Measurements from ENCODE around the gene JOSD1. TPM values are rescaled to one million over a fixed set of nuclear protein-coding genes. Genes with fewer than 3 reads are reported as not detected.
A peak's percentile ranks its signal among the peaks of the same experiment; 100 is the strongest.

Gene JOSD1
- 57.1 TPM for polyA plus RNA-seq (2012; ENCODE audit: insufficient read depth, insufficient read length, low read depth)

GRCh38 chr22:38700789-38701628 is at the start of gene JOSD1:
TSS of gene JOSD1 (minus strand) at chr22:38700943. CDS start at chr22:38699987, 956 bp downstream.
- peak; percentile 94 for DNase-seq
- Histone ChIP-seq H3K4me1 (peaks cover 6% of the 10 kb centered on the region), H3K4me3 (ENCODE audit: low read depth, low read length) (peak within 1 kb of the TSS; percentile 80), H3K9me3 (no peaks in the 10 kb centered on the region), H3K36me3 (no peaks in the 10 kb centered on the region; the same call in 1 of the 2 replicates), H3K27me3 (no peaks in the 10 kb centered on the region)
- TF ChIP-seq CTCF (IDR thresholded peaks at IDR 0.05; ENCODE audit: low read depth, low read length) = no peak

DNA sequence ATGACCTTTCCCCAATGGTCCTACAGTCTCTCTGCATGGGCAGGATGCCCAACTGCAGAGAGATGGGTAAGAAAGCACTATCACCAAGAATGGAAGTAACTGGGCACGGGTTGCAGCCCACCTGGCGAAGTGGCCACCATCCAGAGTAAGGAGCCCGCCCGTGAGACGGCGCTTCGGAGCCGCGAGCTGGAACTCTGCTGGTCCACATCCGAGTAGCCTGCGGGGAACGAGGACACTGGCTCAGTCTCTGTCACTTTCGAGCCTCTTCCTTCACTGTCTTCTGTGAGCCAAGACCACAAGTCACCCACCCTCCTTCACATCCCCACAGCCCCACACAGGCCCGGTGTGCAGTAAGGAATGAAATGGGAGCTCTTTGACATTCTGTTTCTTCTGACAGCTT is 49.4 kb upstream of the JOSD1 start:
- H3K4me1 ChIP-seq = peaks cover 6% of the 10 kb centered on the region; the same call in 1 of the 2 replicates
- H3K9me3 ChIP-seq = no peaks in the 10 kb centered on the region
- no peak for DNase-seq
- no peak for TF ChIP-seq CTCF (IDR thresholded peaks at IDR 0.05; ENCODE audit: low read depth, low read length)
- H3K27me3 ChIP-seq = no peaks in the 10 kb centered on the region
- H3K36me3 ChIP-seq = peaks cover 70% of the 10 kb centered on the region
- H3K4me3 ChIP-seq (ENCODE audit: low read depth, low read length) = no peak overlapping the region

DNA sequence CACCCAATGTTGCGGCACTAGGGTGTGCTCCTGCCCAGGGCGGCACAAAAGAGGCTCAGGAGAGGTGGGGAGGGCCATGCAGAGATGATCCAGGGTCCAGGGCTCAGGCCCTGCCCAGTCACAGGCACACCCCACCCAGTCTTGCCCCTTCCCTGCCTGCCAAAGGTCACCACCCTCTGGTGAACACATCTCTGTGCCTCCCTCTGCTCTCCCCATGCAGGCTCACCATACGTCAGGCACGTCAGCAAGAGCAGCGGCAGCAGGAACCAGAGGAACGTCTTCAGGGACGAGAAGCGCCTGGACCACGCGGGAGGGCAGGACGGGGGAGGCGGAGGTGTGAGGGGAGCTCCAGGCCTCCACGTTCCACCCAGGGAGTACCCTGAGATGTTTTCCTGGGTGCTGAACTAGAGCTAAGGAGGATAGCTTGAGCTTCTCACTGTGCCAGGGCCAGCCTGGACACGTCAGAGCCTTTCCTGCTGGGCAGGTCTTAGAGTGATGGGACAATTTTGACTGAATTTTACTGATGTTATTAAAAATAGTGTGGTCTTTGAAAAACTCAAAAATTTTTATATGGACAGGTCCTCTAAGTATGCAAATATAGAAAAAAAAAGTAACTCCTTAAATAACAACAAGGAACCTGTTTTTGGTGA is 47.9 kb upstream of the JOSD1 start:
- H3K36me3 ChIP-seq = peaks cover 78% of the 10 kb centered on the region
- TF ChIP-seq CTCF (IDR thresholded peaks at IDR 0.05; ENCODE audit: low read depth, low read length) = no peak
- H3K27me3 ChIP-seq = no peaks in the 10 kb centered on the region
- no peaks in the 10 kb centered on the region for H3K9me3 ChIP-seq
- no peak overlapping the region for H3K4me3 ChIP-seq (ENCODE audit: low read depth, low read length)
- DNase-seq = no peak
- H3K4me1 ChIP-seq = no peaks in the 10 kb centered on the region; the same call in 1 of the 2 replicates

DNA sequence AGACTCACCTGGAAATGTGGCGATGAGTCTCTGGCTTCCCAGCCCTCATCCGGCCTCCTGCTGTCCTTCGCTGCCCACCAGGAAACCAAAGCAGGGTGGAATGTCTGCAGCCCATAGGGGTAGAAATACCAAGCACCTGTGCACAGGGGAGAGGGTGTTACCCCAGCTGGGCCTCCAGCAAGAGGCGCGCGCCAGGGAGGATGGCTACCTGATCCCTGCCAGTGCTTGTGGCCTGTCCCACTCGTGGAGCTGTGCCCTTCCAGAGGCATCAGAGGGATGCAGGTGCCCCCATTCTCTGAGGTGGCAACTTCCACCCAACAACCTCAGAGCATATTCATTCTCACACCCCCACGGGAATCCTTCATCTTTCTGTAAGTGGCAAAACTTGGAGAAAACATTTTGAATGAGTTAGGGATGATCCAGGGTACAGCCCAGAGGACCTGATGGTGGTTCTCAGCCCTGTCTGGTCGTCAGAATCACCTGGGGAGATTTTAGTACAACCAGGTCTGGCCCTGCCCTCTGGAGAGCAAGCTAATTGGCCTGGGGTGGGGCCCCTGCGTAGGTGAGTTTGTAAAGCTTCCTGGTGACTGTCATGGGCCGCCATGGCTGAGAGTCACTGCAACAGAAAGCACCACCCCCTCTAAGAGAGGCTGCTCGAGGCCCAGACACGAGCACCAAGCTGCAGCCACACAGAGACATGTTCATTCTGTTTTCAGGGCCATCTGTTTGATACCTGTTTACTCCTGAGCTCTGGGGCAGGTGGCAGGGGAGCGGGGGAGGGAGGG is 45.1 kb upstream of the JOSD1 start:
- no peaks in the 10 kb centered on the region for H3K4me1 ChIP-seq
- H3K4me3 ChIP-seq (ENCODE audit: low read depth, low read length) = no peak overlapping the region
- H3K27me3 ChIP-seq = no peaks in the 10 kb centered on the region
- no peak for DNase-seq
- TF ChIP-seq CTCF (IDR thresholded peaks at IDR 0.05; ENCODE audit: low read depth, low read length) = no peak
- H3K9me3 ChIP-seq = no peaks in the 10 kb centered on the region
- H3K36me3 ChIP-seq = peaks cover 81% of the 10 kb centered on the region

DNA sequence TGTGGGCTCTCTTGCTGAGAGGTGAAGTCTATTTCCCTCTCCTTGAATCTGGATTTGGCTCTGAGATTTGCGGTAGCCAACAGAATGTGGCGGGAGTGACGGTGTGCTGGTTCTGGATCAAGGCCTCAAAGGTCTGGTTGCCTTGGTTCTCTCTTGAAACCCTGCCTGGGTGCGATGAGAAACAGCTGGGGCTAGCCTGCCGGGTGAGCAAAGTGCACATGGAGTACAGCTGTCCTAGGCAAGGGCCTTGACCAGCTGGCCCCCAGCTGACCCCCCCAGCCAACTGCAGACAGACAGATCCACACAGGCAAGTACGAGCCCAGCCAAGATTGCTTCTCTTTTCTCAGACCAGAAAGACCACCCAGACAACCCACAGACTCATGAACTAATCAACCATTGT is 44.2 kb upstream of the JOSD1 start:
- no peak for TF ChIP-seq CTCF (IDR thresholded peaks at IDR 0.05; ENCODE audit: low read depth, low read length)
- Histone ChIP-seq H3K9me3 (no peaks in the 10 kb centered on the region), H3K4me3 (ENCODE audit: low read depth, low read length) (no peak overlapping the region), H3K36me3 (peaks cover 81% of the 10 kb centered on the region), H3K27me3 (no peaks in the 10 kb centered on the region), H3K4me1 (no peaks in the 10 kb centered on the region)
- no peak for DNase-seq
